22Rv1 (cell line): ENCODE results near the gene CLSTN1.
A peak's percentile ranks its signal among the peaks of the same experiment; 100 is the strongest.

Experiments
- H3K27ac ChIP-seq: fragments of 450-650 bp; 2 replicates; pipeline ENCODE4 v1.5.1; 2017
- CTCF ChIP-seq: fragments of 450-650 bp; IDR thresholded peaks from 2 replicates; pipeline ENCODE4 v1.5.1; 2017; ENCODE audit warnings: mild to moderate bottlenecking
- ZFX ChIP-seq: fragments of 450-650 bp; IDR thresholded peaks from 2 replicates; pipeline ENCODE4 v1.6.1; 2017; ENCODE audit warnings: antibody characterized with exemption, borderline replicate concordance

CLSTN1 gene

GRCh38 chr1:9731561-9731960, 92.2 kb downstream of the CLSTN1 start:
- no peak overlapping the region for H3K27ac ChIP-seq
- TF ChIP-seq ZFX (no peak), CTCF (no peak)

- H3K27ac ChIP-seq, result no peak overlapping the region
- TF ChIP-seq ZFX, result no peak
- no peak for TF ChIP-seq CTCF
Measured at GRCh38 chr1:9731051-9731537, 92.7 kb downstream of the CLSTN1 start.

- no peak overlapping the region for H3K27ac ChIP-seq
- TF ChIP-seq ZFX (no peak), CTCF (no peak)
Measured at GRCh38 chr1:9730096-9730901, 93.5 kb downstream of the CLSTN1 start.

DNA sequence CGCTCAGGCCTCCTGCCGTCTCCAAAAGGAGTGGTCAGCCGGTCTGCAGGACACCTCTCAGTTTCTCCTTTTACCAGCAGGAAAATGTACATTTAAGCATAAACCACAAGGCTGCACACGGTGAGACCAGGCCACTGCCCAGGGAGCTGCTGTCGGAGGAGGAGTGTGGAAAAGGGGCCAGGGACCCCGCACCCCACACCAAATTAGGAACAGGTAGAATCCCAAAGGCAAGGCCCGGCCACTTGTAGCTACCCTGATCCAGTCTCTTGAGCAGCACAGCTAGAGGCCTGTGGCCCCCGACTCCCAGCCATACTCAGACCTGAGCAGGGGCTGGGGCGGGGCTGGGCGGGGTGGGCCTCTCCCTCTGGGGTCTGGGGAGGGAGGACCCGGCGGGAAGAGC, 94.2 kb downstream of the CLSTN1 start:
- no peak for TF ChIP-seq CTCF
- no peak for TF ChIP-seq ZFX
- no peak overlapping the region for H3K27ac ChIP-seq

- 0 out of 2 replicates have a peak overlapping the region, but pooled peaks have one; percentile 4 for H3K27ac ChIP-seq
- TF ChIP-seq CTCF (no peak), ZFX (no peak)
Measured at GRCh38 chr1:9728451-9729295, 95.1 kb downstream of the CLSTN1 start.

GRCh38 chr1:9726905-9727595, 96.7 kb downstream of the CLSTN1 start:
- no peak for TF ChIP-seq CTCF
- no peak for TF ChIP-seq ZFX
- H3K27ac ChIP-seq, result peak overlapping the region; percentile 37
